ENCODE data around the gene ZNF571. TPM values are rescaled to one million over a fixed set of nuclear protein-coding genes. Genes with fewer than 3 reads are reported as not detected.
A peak's percentile ranks its signal among the peaks of the same experiment; 100 is the strongest.

The ZNF571 gene
- total RNA-seq, result 1 to 10 TPM; 1.6 to 2.6 TPM

DNA sequence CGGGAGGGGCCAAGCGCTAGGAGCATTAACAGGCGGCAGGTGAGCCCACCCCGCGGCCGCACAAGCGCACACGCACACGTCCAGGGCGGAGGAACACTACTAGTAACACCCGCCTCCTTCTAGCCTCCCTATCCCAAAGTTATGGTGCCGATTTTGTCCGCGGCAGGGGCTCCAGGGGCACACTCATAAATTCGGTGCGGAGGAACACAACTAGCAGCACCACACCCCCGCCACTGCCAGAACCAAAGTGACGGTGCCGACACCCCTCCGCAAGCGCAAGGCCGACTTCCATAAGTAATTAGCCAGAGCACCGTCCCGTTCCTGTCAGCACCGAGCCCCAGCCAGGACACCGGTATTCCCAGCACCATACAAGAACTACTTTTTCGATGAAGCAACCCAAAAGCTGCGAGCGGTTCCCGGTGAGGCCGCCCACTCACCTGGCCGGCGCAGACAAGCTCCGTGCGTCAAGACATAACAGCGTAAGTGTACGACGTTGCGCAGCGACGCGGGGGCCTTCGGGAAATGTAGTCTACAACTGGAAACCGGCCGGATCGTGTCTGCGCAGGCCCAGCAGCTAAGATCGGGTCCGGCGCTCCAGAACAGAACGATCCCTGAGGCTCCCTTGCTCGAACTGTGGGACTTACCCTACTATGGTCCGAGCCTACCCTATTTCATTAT lies at the start of gene ZNF571, which contains the start of gene ZNF540:
ZNF571 (minus strand) TSS at position 489 of the 678 bp plus-strand sequence. CDS start 8,116 bp downstream, outside the sequence.
ZNF540 (plus strand) TSS at position 573 of the 678 bp plus-strand sequence. CDS start 3,572 bp downstream, outside the sequence.
- H3K4me3 ChIP-seq, result peak within 1 kb of the TSS; percentile 44 to 58
- DNase-seq, result peak; percentile 95 to 98 (median 97)
- H3K36me3 ChIP-seq (replicated peaks in 1 of 2; ENCODE audit: insufficient read depth in 1 of 2, low read depth in 2 of 2), result peaks cover 0 to 3% of the 10 kb centered on the region in 2 donors
- peak; percentile 98 for ATAC-seq
- peaks cover 20% of the 10 kb centered on the region for H3K4me1 ChIP-seq
- peaks cover 0 to 3% (median 0%) of the 10 kb centered on the region in 3 donors for H3K9me3 ChIP-seq
- intact Hi-C loops (cut with DNase I), result loop anchor here (10.0 kb wide), 1 partner anchor 60 kb away; the partner anchor contains the start of gene ZFP30
- H3K27me3 ChIP-seq, result no peaks in the 10 kb centered on the region
- 0 to 1% methylated on average over 21 to 53 of the region's 53 CpGs for WGBS, 2 donors
- peak within 1 kb of the TSS; percentile 88 to 97 (median 95) for H3K27ac ChIP-seq
- TF ChIP-seq POLR2A (IDR thresholded peaks at IDR 0.05), result peak; percentile 51 to 84 (median 82)
- TF ChIP-seq, protein P1, sequence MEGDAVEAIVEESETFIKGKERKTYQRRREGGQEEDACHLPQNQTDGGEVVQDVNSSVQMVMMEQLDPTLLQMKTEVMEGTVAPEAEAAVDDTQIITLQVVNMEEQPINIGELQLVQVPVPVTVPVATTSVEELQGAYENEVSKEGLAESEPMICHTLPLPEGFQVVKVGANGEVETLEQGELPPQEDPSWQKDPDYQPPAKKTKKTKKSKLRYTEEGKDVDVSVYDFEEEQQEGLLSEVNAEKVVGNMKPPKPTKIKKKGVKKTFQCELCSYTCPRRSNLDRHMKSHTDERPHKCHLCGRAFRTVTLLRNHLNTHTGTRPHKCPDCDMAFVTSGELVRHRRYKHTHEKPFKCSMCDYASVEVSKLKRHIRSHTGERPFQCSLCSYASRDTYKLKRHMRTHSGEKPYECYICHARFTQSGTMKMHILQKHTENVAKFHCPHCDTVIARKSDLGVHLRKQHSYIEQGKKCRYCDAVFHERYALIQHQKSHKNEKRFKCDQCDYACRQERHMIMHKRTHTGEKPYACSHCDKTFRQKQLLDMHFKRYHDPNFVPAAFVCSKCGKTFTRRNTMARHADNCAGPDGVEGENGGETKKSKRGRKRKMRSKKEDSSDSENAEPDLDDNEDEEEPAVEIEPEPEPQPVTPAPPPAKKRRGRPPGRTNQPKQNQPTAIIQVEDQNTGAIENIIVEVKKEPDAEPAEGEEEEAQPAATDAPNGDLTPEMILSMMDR (IDR thresholded peaks at IDR 0.05), result no peak

DNA sequence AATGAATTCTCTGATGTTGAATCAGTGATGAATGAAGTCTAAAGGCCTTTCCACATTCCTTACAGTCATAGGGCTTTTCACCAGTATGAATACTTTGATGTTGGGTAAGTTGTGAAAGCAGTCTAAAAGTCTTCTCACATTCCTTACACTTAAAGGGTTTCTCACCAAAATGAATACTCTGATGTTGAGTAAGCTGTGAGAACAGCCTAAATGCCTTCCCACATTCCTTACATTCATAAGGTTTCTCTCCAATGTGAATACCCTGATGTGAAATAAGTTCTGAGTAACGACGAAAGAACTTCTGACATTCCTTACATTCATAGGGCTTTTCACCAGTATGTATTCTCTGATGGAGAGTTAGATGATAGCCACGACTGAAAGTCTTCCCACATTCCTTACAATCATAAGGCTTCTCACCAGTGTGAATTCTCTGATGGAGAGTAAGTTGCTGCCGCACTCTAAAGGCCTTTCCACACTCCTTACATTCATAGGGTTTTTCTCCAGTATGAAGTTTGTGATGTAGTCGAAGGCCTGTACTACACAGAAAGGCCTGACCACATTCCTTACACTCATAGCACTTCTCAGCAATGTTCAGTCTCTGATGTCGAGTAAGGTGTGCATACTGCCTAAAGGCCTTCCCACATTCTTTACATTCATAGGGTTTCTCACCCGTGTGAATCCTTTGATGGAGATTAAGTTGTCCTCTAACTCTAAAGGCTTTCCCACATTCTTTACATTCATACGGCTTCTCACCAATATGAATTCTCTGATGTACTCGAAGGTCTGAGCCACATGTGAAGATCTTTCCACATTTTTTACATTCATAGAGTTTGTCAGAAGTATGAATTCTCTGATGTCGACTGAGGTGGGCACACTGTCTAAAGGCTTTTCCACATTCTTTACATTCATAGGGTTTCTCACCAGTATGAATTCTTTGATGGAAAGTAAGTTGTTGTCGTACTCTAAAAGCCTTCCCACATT lies 40.8 kb upstream of the ZNF571 start:
- H3K4me3 ChIP-seq, result no peak overlapping the region
- H3K36me3 ChIP-seq (replicated peaks in 1 of 2; ENCODE audit: insufficient read depth in 1 of 2, low read depth in 2 of 2), result peaks cover 8 to 10% of the 10 kb centered on the region in 2 donors
- H3K4me1 ChIP-seq, result no peaks in the 10 kb centered on the region
- ATAC-seq, result no peak
- no peaks in the 10 kb centered on the region for H3K27me3 ChIP-seq
- TF ChIP-seq, protein P1 (IDR thresholded peaks at IDR 0.05), result no peak
- no peak for TF ChIP-seq POLR2A (IDR thresholded peaks at IDR 0.05)
- no peak for DNase-seq
- H3K27ac ChIP-seq, result no peak overlapping the region
- intact Hi-C loops (cut with DNase I), result no loop called here
- peaks cover 0 to 64% (median 11%) of the 10 kb centered on the region in 3 donors for H3K9me3 ChIP-seq
- WGBS, 2 donors, result 92 to 97% methylated on average over 11 of the region's 11 CpGs

DNA sequence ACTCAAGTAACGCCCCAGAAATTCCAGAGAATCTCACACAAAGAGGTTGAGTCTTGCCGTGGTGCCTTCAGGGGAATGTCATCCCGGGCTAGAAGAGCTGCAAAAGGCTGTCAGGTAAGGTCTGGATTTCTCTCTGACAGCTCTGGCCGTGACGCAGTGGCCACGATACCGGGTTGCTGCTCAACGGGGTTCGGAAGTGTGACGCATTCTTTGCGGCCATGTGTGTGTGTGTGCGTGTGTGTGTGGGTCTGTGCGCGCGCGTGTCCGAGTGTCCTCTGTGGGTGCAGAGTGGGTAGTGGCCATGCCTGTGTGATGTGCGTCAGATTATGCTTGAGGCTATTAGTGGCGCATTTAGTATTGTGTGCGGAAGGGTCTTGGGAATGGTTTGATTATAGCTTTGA lies 390 bp upstream of the ZNF571 start:
- Histone ChIP-seq H3K36me3 (replicated peaks in 1 of 2; ENCODE audit: insufficient read depth in 1 of 2, low read depth in 2 of 2) (peaks cover 0 to 8% of the 10 kb centered on the region in 2 donors), H3K4me3 (peak overlapping the region; percentile 44 to 58), H3K4me1 (peaks cover 20% of the 10 kb centered on the region), H3K27ac (peak overlapping the region; percentile 88 to 97 (median 95)), H3K27me3 (no peaks in the 10 kb centered on the region), H3K9me3 (peaks cover 0 to 6% (median 0%) of the 10 kb centered on the region in 3 donors)
- intact Hi-C loops (cut with DNase I), result loop anchor here (10.0 kb wide), 1 partner anchor 60 kb away; the partner anchor contains the start of gene ZFP30
- peak in 1 of 3 donors; percentile 28 for TF ChIP-seq POLR2A (IDR thresholded peaks at IDR 0.05)
- TF ChIP-seq, protein P1 (IDR thresholded peaks at IDR 0.05), result no peak
- ATAC-seq, result peak; percentile 54
- 0 to 2% methylated on average over 4 to 20 of the region's 20 CpGs for WGBS, 2 donors
- peak; percentile 63 to 72 (median 68) for DNase-seq

DNA sequence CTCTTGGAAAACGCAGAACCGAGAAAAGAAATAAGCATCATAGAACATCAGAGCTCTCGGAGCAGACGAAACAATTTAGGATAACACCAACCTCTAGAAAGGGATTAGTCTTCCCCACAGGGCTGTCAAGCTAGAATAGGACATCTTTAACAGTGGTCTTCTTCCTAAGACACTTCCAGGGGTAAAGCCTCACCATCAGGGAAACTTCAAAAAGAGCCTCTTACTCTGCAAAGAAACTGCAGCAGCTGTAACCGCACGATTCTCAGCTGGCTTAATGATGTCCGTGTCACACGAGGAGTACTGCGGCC lies 642 bp downstream of the ZNF571 start:
- ATAC-seq, result no peak
- H3K27ac ChIP-seq, result peak overlapping the region; percentile 88 to 97 (median 95)
- H3K4me3 ChIP-seq, result peak overlapping the region; percentile 44 to 58
- no peak for TF ChIP-seq POLR2A (IDR thresholded peaks at IDR 0.05)
- TF ChIP-seq, protein P1 (IDR thresholded peaks at IDR 0.05), result no peak
- intact Hi-C loops (cut with DNase I), result loop anchor here (10.0 kb wide), 1 partner anchor 61 kb away; the partner anchor contains the start of gene ZFP30
- no peaks in the 10 kb centered on the region for H3K27me3 ChIP-seq
- DNase-seq, result no peak
- peaks cover 0 to 4% (median 0%) of the 10 kb centered on the region in 3 donors for H3K9me3 ChIP-seq
- peaks cover 20% of the 10 kb centered on the region for H3K4me1 ChIP-seq
- H3K36me3 ChIP-seq (replicated peaks in 1 of 2; ENCODE audit: insufficient read depth in 1 of 2, low read depth in 2 of 2), result no peaks in the 10 kb centered on the region
- WGBS, 2 donors, result 0 to 2% methylated on average over 9 of the region's 9 CpGs
